ENCODE measurements around the gene TULP4.
"Not testable (repeated sequence)": the region's sequence is repeated elsewhere in the genome, so short reads cannot be mapped to it uniquely, and the experiment has no call there.

TULP4 gene

GRCh38 chr6:158539413-158539812 is 227.1 kb downstream of the TULP4 start:
- no peak for DNase-seq

GRCh38 chr6:158539881-158540280 is 227.6 kb downstream of the TULP4 start:
- DNase-seq, result no peak

GRCh38 chr6:158543606-158544185 is 231.4 kb downstream of the TULP4 start:
- no peak for DNase-seq

- no peak for DNase-seq
These were observed 232.2 kb downstream of the TULP4 start for GRCh38 chr6:158544428-158544827.

- DNase-seq, result no peak
These were observed 233.0 kb downstream of the TULP4 start for GRCh38 chr6:158545043-158545966.

- DNase-seq, result no peak
These were observed 236.3 kb downstream of the TULP4 start for GRCh38 chr6:158548418-158549161.

GRCh38 chr6:158552055-158552795 is 240.0 kb downstream of the TULP4 start:
- no peak for DNase-seq

- DNase-seq, result no peak
These were observed 240.5 kb downstream of the TULP4 start for GRCh38 chr6:158552796-158553138.

- no peak for DNase-seq
These were observed 242.5 kb downstream of the TULP4 start for GRCh38 chr6:158554611-158555361.

- DNase-seq, result no peak
These were observed 243.8 kb downstream of the TULP4 start for GRCh38 chr6:158556113-158556512.

GRCh38 chr6:158557110-158557509 is 244.8 kb downstream of the TULP4 start:
- DNase-seq, result not testable (repeated sequence)

GRCh38 chr6:158557927-158558326 is 245.7 kb downstream of the TULP4 start:
- no peak for DNase-seq

GRCh38 chr6:158558415-158559306 is 246.4 kb downstream of the TULP4 start:
- DNase-seq, result no peak

GRCh38 chr6:158559338-158559894 is 247.2 kb downstream of the TULP4 start:
- no peak for DNase-seq

- peak; percentile 48 for DNase-seq
These were observed 247.9 kb downstream of the TULP4 start, which contains the start of gene TMEM181 for GRCh38 chr6:158559895-158560835. Gene TMEM181, plus strand, starts transcription at chr6:158560091. Its CDS starts 134 bp downstream, at chr6:158560225.

GRCh38 chr6:158560836-158561320 is 248.6 kb downstream of the TULP4 start:
- no peak for DNase-seq
